NCI-H1105 treated with DMSO at 0.1 percent for 48 hours (cell line): ENCODE measurements around the gene CDC42.

ENCODE experiments used
- DNase-seq: peaks from one replicate; lab custom pipeline; 2025; lab: John Stamatoyannopoulos, UW

The CDC42 gene

DNA sequence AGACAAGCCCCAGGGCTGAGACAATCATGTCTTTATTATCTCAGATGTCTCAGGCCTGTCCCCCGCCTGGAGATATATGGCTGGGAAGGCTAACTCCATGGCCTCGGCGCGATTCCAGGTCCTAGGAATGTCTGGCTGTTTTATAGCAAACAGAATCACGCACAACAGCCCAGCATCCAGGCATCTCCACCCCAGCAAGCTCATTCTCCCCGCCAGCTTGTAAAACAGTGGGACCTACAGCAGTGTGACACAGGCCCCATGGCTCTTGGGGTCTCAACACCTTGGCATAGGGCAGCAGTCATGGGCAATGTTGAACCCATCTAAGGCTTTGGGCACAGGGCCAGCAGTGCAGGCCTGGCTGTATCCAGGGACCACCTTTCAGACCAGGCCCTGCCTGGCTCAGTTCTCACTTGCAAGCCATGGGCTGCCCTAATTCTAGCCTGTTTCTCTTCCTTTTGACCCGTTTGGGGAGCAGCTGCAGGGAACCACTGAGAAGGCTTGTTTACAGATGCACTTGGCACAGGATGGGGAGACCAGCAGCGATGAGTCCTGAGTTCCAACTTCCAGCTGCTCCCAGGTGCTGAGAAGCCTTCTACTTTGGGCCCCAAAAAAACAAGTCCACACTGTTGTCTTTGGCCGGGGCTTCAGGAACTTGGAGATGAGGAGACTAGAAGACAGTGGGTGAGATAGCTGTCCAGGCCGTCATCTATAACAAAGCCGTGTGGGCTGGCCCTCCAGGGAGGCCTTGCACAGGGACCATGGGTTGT, 56.0 kb downstream of the CDC42 start:
- no peak for DNase-seq

DNA sequence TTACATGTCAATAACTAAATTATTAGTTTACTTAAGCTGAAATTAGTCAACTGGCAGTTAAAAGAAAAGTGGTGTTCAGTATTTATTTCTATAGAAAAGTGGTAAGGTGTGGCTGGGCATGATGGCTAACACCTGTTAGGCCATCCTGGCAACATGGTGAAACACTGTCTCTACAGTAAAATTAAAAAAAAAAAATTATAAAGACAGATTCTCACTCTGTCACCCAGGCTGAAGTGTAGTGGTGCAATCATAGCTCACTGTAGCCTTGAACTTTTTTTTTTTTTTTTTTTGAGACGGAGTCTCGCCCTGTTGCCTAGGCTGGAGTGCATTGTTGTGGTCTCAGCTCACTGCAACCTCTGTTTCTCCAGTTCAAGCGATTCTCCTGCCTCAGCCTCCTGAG, 57.5 kb downstream of the CDC42 start:
- no peak for DNase-seq

DNA sequence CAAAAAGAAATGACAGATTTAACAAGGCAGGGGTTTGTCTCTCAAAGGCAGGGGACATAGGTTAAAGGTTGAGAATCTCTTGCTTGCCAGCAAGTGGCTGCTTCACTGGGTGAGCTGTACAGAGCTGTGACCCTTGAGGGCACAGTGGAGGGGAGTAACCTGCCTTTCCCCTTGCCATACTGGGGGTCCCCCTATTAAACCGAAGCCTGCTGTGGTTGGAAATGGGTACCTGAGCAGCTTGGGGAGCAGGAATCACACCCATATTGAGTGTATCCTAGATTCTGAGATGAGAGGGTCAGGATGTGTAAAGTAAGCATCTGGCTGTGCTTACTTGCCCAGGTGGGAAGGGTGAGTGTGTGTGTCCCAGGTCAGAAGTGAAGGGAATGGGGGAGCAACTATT, 58.6 kb downstream of the CDC42 start:
- no peak for DNase-seq

DNA sequence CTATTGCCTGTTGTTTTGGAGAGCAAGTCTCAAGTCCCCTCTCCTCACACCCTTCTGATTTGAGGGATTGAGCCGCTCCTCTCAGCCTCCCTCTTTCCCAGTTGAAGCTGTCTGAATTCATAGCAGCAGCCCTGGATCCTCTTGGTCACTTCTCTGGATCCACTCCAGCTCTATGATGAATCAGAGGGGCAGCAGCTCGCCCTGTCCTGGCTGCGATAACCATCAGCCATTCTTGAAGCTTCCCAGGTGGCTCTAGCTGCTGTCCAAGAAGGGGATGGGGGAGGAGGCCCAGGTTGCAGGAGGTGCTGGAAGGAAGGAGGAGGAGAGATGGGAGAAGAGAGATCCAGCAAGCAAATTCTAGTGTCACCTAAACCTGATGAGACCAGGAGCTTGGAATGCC, 59.1 kb downstream of the CDC42 start:
- DNase-seq: no peak

- no peak for DNase-seq
These were observed 60.0 kb downstream of the CDC42 start for GRCh38 chr1:22112554-22112953.

DNA sequence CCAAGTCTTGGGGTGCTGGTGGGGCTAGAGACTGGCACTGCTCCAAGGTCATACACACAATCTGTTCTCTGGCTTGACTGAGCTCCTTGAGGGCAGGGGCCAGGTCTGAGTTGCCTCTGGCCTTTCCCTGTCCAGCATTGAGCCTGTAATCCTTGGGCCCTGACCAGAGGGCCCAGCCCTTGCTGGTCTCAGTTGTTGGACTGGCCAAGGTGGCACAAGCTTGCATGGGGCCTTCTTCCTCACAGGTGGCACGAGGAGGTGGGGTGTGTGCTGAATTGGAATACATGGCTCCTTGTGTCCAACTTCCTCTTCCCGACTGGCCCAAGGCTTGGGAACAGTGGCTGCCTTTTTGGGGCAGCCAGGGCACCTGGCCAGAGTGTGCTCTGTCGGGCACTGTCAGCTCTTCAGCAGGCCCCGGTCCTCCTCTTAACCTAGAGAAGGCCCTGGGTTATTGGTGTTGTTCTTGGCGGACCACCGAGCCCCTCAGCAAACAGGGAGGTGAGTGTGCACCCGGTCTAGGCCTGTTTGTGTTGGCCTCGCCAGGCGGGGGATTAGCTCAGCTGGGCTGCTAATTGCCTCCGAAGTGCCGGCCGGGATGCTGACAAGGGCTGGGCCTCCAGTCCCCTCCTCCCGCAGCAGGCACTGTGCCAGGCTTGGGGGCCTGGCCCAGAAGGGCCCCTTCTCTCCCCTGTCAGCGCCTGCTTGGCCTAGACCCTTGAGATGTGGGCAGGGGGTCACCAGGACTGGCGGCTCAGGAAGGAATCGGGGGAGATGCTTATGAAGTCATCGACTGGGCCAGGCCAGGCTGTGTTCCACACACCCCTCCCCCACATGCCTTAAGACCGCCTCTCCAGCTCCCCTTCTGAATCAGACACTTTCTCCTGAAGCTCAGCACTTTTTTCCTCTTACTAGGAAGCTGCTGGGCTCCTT, 61.8 kb downstream of the CDC42 start:
- no peak for DNase-seq

- no peak for DNase-seq
These were observed 62.8 kb downstream of the CDC42 start for GRCh38 chr1:22115286-22115685.

GRCh38 chr1:22117238-22117637, 64.7 kb downstream of the CDC42 start:
- no peak for DNase-seq

DNA sequence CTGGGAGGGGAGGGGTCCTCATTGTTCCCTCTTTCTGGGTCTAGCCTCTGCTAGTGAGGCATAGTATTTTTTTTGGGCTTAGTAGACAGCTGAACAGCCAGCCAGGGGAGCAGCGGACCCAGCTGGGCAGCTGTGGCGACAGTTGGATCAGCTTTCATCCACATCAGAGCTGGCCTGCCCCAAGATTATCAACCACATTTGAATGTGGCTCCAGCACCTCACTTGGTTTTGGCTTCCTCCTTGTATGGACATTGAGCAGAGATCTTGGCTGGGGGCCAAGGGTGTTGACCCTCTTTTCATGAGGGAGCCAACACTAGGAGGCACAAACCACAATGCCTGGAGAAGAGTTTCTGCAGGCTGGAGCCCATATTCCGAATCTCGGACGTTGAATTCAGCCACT, 65.3 kb downstream of the CDC42 start:
- peak; percentile 4 for DNase-seq

GRCh38 chr1:22118291-22118992, 65.9 kb downstream of the CDC42 start:
- DNase-seq: no peak

- no peak for DNase-seq
These were observed 67.3 kb downstream of the CDC42 start for GRCh38 chr1:22119626-22120468.

GRCh38 chr1:22120469-22120790, 67.9 kb downstream of the CDC42 start:
- DNase-seq: no peak

DNA sequence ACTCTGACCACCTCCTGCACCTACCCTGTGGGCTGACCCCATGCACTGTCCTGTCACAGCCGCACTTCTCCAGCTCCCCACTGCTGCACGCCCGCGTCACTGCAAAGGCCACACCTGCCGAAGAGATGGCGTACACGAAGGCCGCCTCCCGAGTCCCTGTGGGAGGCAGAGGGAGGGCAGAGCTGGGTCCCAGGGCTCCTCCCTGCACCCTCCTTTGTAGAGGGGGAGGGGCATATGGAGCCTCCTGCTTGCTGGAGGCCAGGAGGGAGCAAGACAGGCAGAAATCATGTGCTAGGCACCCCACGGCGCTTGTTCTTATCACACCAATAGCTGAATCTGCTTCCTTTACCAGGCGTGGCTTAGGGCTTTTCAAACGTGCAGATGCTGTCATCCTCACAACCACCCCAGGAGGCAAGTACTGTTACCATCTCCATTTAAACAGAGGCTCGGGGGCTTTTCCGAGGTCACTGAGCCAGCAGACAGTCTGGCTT, 69.0 kb downstream of the CDC42 start:
- no peak for DNase-seq

- no peak for DNase-seq
These were observed 70.0 kb downstream of the CDC42 start for GRCh38 chr1:22122273-22123070.

DNA sequence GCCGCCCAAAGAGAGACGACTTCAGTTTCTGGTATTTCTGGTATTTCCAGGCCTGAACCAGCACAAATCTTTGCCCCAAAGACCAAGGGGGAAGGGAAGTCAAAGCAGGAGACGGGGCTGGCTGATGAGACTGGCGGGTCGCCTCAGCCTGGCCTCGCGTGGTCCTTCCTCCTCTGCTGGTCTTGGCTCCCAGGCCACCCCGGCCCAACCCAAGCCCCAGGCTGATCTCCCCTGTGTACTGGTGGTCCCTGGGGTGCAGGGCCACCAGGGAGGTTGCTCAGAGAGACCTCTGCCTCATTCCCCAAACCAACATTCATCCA, 70.5 kb downstream of the CDC42 start:
- DNase-seq: no peak

DNA sequence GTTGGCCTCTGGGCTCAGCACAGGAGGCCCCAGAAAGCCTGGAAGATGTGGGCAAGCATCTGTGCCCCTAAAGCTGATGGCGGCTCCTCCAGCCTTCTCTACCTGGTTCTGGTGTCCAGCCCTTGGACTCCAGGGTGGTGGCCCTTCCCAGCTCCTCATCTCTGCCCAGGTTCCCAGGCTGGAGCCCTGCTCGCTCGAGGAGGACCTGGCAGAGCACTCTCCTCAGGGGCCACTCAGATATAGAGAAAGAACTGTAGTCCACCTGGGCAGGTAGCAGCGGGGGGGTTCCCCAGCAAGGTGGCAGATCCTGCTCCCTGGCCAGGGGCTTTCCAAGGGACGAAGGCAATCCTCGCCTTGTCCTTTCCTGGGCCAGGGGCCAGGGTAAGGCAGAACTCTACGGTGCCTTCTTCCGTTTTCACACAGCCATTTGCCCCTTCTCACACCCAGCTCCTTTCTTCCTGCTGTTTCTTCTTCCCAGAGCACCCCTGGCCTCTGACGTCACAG, 71.4 kb downstream of the CDC42 start:
- DNase-seq: no peak

DNA sequence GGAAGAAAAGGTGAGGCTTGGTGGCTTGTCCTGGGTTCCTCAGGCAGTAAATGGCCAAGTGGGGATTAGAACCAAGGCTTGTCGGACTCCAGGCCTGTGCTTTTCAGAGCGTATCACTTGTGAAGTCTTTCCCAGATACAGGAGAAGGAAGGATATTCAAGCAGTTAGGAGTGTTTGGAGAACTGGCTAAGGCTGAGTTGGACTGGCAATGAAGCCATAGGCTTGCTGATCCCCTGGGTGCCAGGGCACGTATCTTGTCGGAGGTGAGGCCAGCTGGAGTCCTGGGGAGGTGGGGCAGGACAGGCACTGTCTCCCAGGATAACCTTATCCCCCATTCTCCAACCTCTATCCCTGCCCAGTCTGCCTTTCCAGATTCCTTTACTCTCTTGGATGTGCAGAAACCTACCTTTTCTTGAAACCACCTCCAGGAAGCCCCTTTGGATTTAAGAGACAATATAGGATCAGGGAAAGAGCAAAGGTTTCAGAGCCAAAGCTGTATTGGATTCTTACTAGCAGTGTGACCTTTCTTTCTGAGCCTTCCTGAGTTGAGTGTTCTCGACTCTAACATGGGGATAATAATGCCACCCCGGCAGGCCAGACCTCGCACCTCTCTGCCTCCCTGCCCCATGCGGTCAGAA, 72.2 kb downstream of the CDC42 start:
- DNase-seq: no peak

DNA sequence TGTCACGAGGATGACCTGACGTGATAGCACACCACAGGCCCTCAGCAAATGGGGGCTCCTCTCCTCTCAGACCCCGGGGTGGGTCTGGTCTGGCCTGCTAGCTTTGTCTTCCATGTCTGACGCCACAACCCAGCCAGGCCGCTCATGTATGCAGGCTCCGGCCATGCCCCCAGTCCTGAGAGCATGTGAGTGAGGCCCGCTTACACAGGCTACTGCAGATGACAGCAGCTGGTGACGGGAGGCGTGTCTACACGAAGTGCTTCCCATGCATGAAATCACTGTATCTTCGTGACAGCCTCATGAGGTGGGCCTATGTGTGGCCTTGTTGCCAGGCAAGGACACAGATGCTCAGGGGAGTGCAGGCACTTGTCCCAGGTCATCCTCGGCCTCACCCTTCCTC, 74.0 kb downstream of the CDC42 start:
- DNase-seq: no peak

DNA sequence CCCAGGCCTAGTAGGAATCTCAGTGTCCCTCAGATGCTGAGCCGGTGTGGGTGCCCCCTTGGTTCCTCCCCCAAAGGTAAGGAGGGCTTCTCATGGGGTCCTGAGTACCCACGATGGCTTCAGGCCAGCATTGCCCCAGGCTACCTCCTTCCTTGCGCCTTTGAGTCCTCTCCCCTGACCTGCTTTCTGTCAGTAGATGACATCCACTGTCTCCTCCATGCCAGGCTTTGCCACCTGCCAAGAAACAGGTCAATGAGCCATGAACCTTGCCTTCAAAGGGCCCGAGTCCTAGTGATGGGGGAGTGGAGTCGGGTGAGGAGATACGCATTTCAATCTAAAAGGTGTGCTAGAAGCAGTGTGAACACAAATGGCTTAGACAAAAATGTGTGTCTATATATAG, 74.7 kb downstream of the CDC42 start:
- DNase-seq: no peak

- no peak for DNase-seq
These were observed 75.2 kb downstream of the CDC42 start for GRCh38 chr1:22127731-22128130.
